B cell (primary cell): Measurements from ENCODE around the gene MAPT.

Experiments used
- CTCF ChIP-seq: fragments of 200-600 bp; IDR thresholded peaks from one replicate; pipeline ENCODE4 v1.8.0; 2022; ENCODE audit warnings: antibody characterized with exemption, mild to moderate bottlenecking
- EZH2 ChIP-seq: IDR thresholded peaks from 2 replicates; pipeline ENCODE4 v1.6.1; 2012; ENCODE audit warnings: borderline replicate concordance, low read depth, mild to moderate bottlenecking, moderate library complexity, low read length; ENCODE audit not compliant: insufficient read depth, poor library complexity, severe bottlenecking

- TF ChIP-seq CTCF (no peak), EZH2 (no peak)
Measured at GRCh38 chr17:46043606-46044005, 149.3 kb downstream of the MAPT start.
